Epithelial cell of esophagus (primary cell): ENCODE data around the gene MBNL3.
A peak's percentile ranks its signal among the peaks of the same experiment; 100 is the strongest.

Source experiments
- DNase-seq: peaks from one replicate; pipeline ENCODE4 v3.0.0; 2010; ENCODE audit warnings: low read depth
- H3K4me3 ChIP-seq: 2 replicates; pipeline ENCODE4 v1.5.1; 2011; ENCODE audit warnings: mild to moderate bottlenecking, low read length, control low read depth
- CTCF ChIP-seq: IDR thresholded peaks from 2 replicates; pipeline ENCODE4 v1.5.1; 2011; ENCODE audit warnings: low read depth, mild to moderate bottlenecking, low read length, control low read depth, inconsistent platforms; ENCODE audit not compliant: insufficient read depth; ENCODE audit errors: missing control alignments

Gene MBNL3, protein sequence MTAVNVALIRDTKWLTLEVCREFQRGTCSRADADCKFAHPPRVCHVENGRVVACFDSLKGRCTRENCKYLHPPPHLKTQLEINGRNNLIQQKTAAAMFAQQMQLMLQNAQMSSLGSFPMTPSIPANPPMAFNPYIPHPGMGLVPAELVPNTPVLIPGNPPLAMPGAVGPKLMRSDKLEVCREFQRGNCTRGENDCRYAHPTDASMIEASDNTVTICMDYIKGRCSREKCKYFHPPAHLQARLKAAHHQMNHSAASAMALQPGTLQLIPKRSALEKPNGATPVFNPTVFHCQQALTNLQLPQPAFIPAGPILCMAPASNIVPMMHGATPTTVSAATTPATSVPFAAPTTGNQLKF

GRCh38 chrX:132488819-132489577 lies at the start of gene MBNL3:
TSS of gene MBNL3 (minus strand) at chrX:132489038. CDS start at chrX:132439611, 49,427 bp downstream.
- no peak for TF ChIP-seq CTCF
- peak within 1 kb of the TSS; percentile 63 for H3K4me3 ChIP-seq
- peak; percentile 54 for DNase-seq

DNA sequence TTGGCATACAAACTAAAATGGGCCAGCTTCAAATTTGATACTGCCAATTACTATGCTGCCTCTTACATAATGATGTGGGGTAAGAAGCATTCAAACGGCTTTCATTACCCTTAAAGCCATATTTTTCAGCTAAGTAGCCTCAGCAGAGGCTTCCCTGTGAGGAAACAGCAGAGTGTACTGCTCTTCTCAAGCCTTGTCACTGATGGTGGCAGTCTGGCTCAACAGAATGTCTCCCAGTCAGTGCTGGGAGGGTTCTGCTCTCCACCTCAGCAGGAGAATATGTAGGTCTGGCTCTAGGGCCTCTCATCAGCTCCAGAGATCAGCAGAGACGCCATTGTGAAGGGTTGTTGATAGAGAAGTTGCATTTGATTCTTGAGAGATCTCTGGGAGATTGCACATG lies 44.6 kb upstream of the MBNL3 start:
- DNase-seq, result no peak
- no peak overlapping the region for H3K4me3 ChIP-seq
- no peak for TF ChIP-seq CTCF

DNA sequence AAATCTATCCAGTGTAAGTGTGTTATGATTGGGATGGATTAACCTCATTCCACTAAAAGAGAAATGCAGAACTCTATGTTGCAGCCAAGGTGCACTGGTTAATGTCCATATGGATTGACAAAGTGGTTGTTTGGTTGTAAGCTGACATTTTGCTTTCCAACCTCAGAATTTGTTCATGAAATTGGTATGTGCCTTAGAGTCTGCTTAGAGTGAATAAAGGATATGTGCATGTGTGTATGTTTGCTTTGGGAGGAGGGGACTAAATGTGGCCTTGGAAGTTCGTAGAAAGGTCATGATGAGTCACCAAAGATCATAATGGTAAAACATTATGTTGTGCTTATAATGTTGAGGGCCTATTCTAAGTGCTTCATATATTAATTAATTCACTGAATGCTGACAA lies 44.1 kb upstream of the MBNL3 start:
- H3K4me3 ChIP-seq, result no peak overlapping the region
- no peak for TF ChIP-seq CTCF
- peak; percentile 0 for DNase-seq

- H3K4me3 ChIP-seq, result no peak overlapping the region
- DNase-seq, result no peak
- TF ChIP-seq CTCF, result no peak
Observed at GRCh38 chrX:132532097-132532496, 43.3 kb upstream of the MBNL3 start.

- H3K4me3 ChIP-seq, result no peak overlapping the region
- DNase-seq, result no peak
- no peak for TF ChIP-seq CTCF
Observed at GRCh38 chrX:132520792-132521191, 32.0 kb upstream of the MBNL3 start.

- no peak for DNase-seq
- H3K4me3 ChIP-seq, result no peak overlapping the region
Observed at GRCh38 chrX:132520213-132520612, 31.4 kb upstream of the MBNL3 start.

More at GRCh38 chrX:132520213-132520612, 31.4 kb upstream of the MBNL3 start:
- TF ChIP-seq CTCF, result no peak
